SK-N-MC (cell line): ENCODE measurements around the gene ZSCAN31.
"Not testable (repeated sequence)": the region's sequence is repeated elsewhere in the genome, so short reads cannot be mapped to it uniquely, and the experiment has no call there.

Experiments
- DNase-seq: peaks from one replicate; pipeline ENCODE4 v3.0.0-alpha.2; 2011; ENCODE audit warnings: low read depth, low spot score
- H3K27ac ChIP-seq: fragments of 200-600 bp; sonication (generic); 2 replicates; pipeline ENCODE4 v1.5.1; 2016; ENCODE audit warnings: mixed run types
- H3K36me3 ChIP-seq: fragments of 200-600 bp; sonication (generic); 2 replicates; pipeline ENCODE4 v1.6.1; 2017; ENCODE audit warnings: antibody characterized with exemption, low read length, mixed read lengths; ENCODE audit not compliant: insufficient read depth
- H3K4me3 ChIP-seq: fragments of 200-600 bp; sonication (generic); 2 replicates; pipeline ENCODE4 v1.5.1; 2016
- H3K9ac ChIP-seq: fragments of 200-600 bp; sonication (generic); 2 replicates; pipeline ENCODE4 v1.8.0; 2017; ENCODE audit warnings: mixed run types, mixed read lengths; ENCODE audit not compliant: insufficient read length
- H3K9me3 ChIP-seq: fragments of 200-600 bp; sonication (generic); 2 replicates; pipeline ENCODE4 v1.6.1; 2017; ENCODE audit warnings: low read depth, mild to moderate bottlenecking, antibody characterized with exemption, low read length, moderate library complexity, mixed read lengths
- EZH2 ChIP-seq: fragments of 200-600 bp; sonication (generic); IDR thresholded peaks from one replicate; pipeline ENCODE4 v1.6.1; 2017; ENCODE audit warnings: antibody characterized with exemption
- FOXP2 ChIP-seq: optimal IDR thresholded peaks from 2 replicates; pipeline ENCODE3; 2011; ENCODE audit warnings: mild to moderate bottlenecking, moderate library complexity; ENCODE audit not compliant: insufficient read depth; ENCODE audit errors: extremely low read length, control extremely low read depth
- POLR2AphosphoS5 ChIP-seq: IDR thresholded peaks from 2 replicates; pipeline ENCODE4 v1.6.1; 2012; ENCODE audit warnings: mild to moderate bottlenecking, low read depth, low read length, borderline replicate concordance

Gene ZSCAN31

DNA sequence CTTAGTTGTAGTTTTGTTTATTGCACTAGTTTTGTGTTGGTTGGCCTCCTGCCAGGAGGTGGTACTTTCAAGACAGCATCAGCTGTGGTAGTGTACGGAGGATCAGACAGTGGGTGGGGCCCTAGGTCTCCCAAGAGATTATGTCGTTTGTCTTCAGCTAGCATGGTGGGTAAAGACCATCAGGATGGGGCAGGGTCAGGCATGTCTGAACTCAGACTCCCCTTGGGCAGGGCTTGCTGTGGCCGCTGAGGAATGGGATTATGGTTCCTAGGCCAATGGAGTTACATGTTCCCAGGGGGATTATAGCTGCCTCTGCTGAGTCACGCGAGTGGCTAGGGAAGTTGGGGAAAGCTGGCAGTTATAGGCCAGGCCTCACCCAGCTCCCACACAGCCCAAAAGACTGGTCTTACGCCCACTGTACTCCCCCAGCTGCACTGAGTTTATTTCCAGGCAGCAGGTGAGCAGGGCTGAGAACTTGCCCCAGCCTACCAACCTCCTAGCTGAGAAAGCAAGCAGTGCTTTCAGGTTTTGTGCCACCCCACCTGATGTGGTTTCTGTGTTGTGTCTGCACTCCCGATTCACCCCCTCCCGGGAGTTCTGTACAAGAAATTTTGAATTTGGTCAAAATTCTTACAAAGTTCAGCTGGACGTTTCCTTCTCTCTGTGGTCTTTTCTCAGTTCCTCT is 24.7 kb downstream of the ZSCAN31 start:
- H3K27ac ChIP-seq, result no peak overlapping the region
- H3K4me3 ChIP-seq, result no peak overlapping the region
- DNase-seq, result no peak
- H3K9ac ChIP-seq, result no peak overlapping the region
- TF ChIP-seq EZH2, result no peak
- H3K9me3 ChIP-seq, result no peaks in the 10 kb centered on the region
- H3K36me3 ChIP-seq, result no peaks in the 10 kb centered on the region

DNA sequence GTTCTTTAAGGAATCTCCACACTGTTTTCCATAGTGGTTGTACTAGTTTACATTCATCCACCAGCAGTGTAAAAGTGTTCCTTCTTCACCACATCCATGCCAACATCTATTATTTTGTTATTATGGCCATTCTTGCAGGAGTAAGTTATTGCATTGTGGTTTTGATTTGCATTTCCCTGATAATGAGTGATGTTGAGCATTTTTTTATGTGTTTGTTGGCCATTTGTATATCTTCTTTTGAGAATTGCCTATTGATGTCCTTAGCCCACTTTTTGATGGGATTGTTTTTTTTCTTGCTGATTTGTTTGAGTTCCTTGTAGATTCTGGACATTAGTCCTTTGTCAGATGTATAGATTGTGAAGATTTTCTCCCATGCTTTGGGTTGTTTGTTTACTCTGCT is 29.6 kb downstream of the ZSCAN31 start:
- DNase-seq, H3K9ac ChIP-seq, H3K4me3 ChIP-seq, H3K9me3 ChIP-seq, H3K27ac ChIP-seq, H3K36me3 ChIP-seq: not testable (repeated sequence)

DNA sequence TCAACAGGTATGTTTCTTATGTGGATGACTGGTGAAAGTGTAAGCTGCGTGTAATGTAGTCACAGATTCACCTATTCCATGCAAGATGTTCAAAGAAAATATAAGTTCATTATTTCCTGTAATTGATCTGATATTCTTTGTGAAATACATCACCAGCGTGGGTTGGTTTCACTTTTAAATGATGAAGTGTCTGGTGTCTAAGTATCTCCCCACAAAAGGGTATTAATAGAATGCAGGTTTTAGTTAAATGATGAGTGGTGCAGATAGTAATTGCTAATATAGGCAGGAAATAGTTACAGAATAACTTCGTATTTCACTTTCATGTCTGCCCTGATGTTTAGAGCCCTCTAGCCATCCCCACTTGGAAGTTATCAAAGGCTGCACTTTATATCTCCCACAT is 32.4 kb downstream of the ZSCAN31 start:
- no peak for TF ChIP-seq FOXP2
- TF ChIP-seq POLR2AphosphoS5, result no peak
- no peak for TF ChIP-seq EZH2
- Histone ChIP-seq H3K4me3 (no peak overlapping the region), H3K9me3 (no peaks in the 10 kb centered on the region), H3K9ac (no peak overlapping the region), H3K36me3 (peaks cover 8% of the 10 kb centered on the region; the same call in 1 of the 2 replicates), H3K27ac (no peak overlapping the region)
- DNase-seq, result no peak

DNA sequence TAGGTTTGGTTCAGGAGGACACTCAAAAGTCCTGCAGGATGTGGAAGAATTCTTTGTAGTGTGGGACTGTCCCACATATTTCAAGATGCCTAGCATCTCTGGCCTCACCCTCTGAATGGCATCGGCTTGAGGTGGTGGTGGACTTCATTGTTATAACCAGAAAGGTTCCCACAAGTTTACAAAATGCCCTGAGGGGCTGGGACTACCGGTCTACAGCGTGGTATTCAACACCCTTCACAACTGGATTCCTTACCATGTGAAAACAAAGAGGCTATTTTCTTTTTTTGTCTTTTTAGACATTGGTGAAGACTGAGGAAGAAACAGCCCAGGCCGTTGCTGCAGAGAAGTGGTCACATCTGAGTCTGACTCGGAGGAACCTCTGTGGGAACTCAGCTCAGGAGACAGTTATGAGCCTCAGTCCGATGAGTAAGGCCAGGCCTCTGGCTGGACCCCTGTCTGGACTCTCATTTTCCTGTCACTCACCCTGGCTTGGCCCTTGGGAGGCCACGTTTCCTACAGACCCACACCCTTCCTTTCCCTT is 39.4 kb downstream of the ZSCAN31 start:
- H3K9ac ChIP-seq, result no peak overlapping the region
- no peak overlapping the region for H3K27ac ChIP-seq
- H3K9me3 ChIP-seq, result no peaks in the 10 kb centered on the region
- TF ChIP-seq EZH2 (no peak), POLR2AphosphoS5 (no peak), FOXP2 (no peak)
- no peak overlapping the region for H3K4me3 ChIP-seq
- H3K36me3 ChIP-seq, result peaks cover 21% of the 10 kb centered on the region
- DNase-seq, result no peak

DNA sequence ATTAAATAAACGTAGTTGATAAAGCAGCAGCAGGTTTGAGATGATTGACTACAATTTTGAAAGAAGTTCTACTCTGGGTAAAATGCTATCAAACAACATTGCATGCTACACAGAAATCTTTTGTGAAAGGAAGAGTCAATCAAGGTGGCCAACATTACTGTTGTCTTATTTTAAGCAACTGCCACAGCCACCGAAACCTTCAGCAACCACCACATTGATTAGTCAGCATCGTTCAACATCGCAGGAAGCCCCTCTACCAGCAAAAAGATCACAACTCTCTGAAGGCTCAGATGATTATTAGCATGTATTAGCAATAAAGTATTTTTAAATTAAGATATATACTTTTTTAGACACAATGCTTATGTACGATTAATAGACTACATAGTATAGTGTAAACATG is 40.6 kb downstream of the ZSCAN31 start:
- Histone ChIP-seq H3K36me3 (peaks cover 14% of the 10 kb centered on the region), H3K9me3 (no peaks in the 10 kb centered on the region), H3K9ac (no peak overlapping the region), H3K27ac (no peak overlapping the region), H3K4me3 (no peak overlapping the region)
- DNase-seq, result no peak
- TF ChIP-seq EZH2, result no peak

DNA sequence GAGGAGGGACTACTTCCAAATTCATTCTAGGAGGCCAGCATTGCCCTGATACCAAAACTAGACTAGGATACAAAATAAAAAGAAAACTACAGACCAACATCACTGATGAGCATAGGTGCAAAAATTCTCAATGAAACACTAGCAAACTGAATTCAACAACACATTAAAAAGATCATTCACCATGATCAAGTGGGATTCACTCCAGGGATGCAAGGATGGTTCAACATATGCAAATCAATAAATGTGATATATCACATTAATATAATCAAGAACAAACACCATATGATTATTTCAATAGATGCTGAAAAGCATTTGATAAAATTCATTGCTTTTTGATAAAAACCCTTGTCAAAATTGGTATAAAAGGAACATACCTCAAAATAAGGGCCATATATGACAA is 44.4 kb downstream of the ZSCAN31 start:
- peaks cover 35% of the 10 kb centered on the region for H3K36me3 ChIP-seq
- no peak for TF ChIP-seq FOXP2
- no peak for TF ChIP-seq POLR2AphosphoS5
- TF ChIP-seq EZH2, result no peak

DNA sequence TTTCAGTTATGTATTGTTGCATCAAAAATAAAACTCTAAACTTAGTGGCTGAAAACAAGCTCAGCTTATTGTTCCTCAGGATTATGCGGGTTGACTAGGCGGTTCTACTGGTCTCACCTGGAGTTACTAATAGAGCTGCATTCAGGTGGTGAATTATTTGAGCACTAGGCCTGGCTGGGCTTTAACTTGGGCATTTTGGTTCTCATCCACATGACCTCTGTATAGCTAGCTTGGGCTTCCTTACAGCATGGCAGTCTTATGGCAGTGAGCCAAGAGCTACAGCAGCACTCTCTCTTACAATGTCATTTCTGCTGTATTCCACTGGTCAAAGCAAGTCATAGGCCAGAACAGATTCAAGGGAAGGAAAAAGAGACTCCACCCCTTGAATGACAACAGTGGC is 53.0 kb downstream of the ZSCAN31 start:
- no peak for DNase-seq
- no peak overlapping the region for H3K27ac ChIP-seq
- no peaks in the 10 kb centered on the region for H3K9me3 ChIP-seq
- no peak overlapping the region for H3K9ac ChIP-seq
- H3K4me3 ChIP-seq, result no peak overlapping the region
- H3K36me3 ChIP-seq, result peaks cover 50% of the 10 kb centered on the region
- TF ChIP-seq EZH2 (no peak), FOXP2 (no peak), POLR2AphosphoS5 (no peak)

More for the DNA sequence above, 44.4 kb downstream of the ZSCAN31 start:
- Histone ChIP-seq H3K4me3 (no peak overlapping the region), H3K27ac (no peak overlapping the region), H3K9ac (no peak overlapping the region), H3K9me3 (no peaks in the 10 kb centered on the region)
- no peak for DNase-seq

DNA sequence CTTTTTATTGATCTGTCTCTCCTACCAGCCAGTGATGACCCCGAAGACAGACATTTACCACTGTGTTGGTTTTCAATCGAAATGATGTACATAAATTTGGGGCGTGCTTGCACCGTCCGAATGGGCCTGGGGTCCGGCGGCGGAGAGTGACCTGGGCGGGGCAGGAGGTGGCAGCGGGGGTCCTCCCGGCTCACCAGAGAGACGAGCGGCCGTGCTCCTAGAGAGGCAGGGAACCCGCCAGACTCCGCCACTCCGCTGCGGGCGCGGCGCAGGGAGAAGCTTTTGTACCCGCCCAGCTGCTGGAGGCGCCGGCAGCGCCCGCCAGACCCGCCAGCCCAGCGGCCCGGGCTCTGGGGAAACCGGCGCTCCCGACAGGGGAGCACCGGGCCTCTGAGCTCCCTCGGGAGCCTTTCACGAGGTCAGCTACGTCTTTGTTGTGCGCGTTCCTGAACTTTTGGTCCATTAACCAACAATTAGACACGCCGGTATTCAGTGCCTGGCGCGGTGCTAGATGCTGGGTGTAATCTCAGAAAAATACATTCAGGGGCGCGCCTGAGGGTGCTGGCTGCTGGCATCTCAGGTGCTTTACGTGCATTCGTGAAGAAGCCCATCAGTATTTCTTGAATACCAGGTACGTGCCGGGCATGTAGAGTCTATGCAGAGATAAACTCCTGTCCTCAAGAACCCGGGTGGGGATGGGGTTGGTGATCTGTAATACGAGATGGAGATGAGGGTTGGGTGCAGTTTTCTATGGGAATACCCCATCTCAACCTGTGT is 54.5 kb downstream of the ZSCAN31 start, which contains the start of gene PGBD1:
Gene PGBD1, plus strand, starts transcription at position 285 of the 777 bp plus-strand sequence. CDS start 2,242 bp downstream, outside the sequence.
- Histone ChIP-seq H3K9me3 (no peaks in the 10 kb centered on the region), H3K9ac (peak within 1 kb of the TSS; percentile 82), H3K36me3 (peaks cover 42% of the 10 kb centered on the region), H3K27ac (no peak within 1 kb of the TSS), H3K4me3 (peak within 1 kb of the TSS; percentile 90)
- TF ChIP-seq EZH2 (no peak), POLR2AphosphoS5 (peak; percentile 83)
- no peak for DNase-seq

DNA sequence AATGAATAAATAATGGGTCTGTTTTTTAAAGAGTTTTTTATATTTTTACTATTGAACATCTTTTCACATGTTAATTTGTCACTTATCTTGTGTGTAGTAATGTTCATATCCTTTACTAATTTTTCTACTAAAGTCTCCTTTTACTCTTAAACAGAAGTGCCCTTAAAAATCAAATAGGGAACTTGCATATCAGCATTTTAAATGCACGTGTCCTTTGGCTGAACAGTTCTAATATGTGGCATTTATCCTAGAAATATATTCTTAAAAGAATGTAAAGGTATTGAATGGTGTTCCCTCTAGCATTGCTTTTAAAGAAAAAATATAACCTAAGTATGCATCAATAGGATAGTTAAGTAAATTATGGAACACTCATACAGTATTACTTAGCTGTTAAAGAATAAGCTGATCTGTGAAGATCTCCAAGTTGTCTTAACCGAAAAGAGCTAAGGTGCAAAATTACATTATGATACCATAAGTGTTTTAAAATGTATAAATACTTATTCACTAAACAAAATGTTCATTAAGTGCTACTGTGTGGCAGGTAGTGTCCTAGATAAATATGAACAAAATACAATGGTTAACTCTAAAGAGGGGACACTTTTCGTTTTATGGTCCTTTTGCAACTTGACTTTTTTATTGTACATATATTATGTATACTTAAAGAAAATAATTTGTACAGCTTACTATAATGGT is 55.2 kb downstream of the ZSCAN31 start:
- no peaks in the 10 kb centered on the region for H3K9me3 ChIP-seq
- H3K4me3 ChIP-seq, result peak overlapping the region; percentile 90
- H3K27ac ChIP-seq, result no peak overlapping the region
- peaks cover 42% of the 10 kb centered on the region for H3K36me3 ChIP-seq
- TF ChIP-seq FOXP2, result no peak
- no peak for TF ChIP-seq POLR2AphosphoS5
- no peak for TF ChIP-seq EZH2
- no peak for DNase-seq
- peak overlapping the region; percentile 82 for H3K9ac ChIP-seq
